Liver (tissue), 9 donors: ENCODE results near the gene BID. TPM values are rescaled to one million over a fixed set of nuclear protein-coding genes. Genes with fewer than 3 reads are reported as not detected.

ENCODE experiments used
- DNase-seq: peaks from one replicate; pipeline ENCODE4 v3.0.0-alpha.2; 2017; ENCODE audit warnings: low spot score
- H3K27ac ChIP-seq, 2 donors: one replicate each; pipeline ENCODE4 v1.7.0; 2013; ENCODE audit warnings: inconsistent platforms in 2 of 2, low read length in 2 of 2, control low read depth in 1 of 2, low read depth in 1 of 2, mild to moderate bottlenecking in 1 of 2
- H3K27me3 ChIP-seq, 4 donors: one replicate each; pipeline versions ENCODE4 v1.6.1 to v1.7.0; 2013; ENCODE audit warnings: low read length in 3 of 4, inconsistent platforms in 1 of 4, mild to moderate bottlenecking in 1 of 4, moderate library complexity in 1 of 4; ENCODE audit not compliant: control insufficient read depth in 4 of 4, insufficient read depth in 4 of 4
- H3K36me3 ChIP-seq, 4 donors: one replicate each; pipeline versions ENCODE4 v1.6.1 to v1.7.0; 2013; ENCODE audit warnings: low read length in 3 of 4, mild to moderate bottlenecking in 3 of 4, low read depth in 1 of 4, moderate library complexity in 1 of 4; ENCODE audit not compliant: control insufficient read depth in 4 of 4, insufficient read depth in 3 of 4
- H3K4me1 ChIP-seq, 4 donors: one replicate each; pipeline versions ENCODE4 v1.6.1 to v1.7.0; 2013; ENCODE audit warnings: low read length in 3 of 4, mild to moderate bottlenecking in 3 of 4, moderate library complexity in 1 of 4; ENCODE audit not compliant: control insufficient read depth in 4 of 4, insufficient read depth in 4 of 4
- H3K4me3 ChIP-seq, 3 donors: one replicate each; pipeline versions ENCODE4 v1.6.1 to v1.7.0; 2013; ENCODE audit warnings: low read length in 3 of 3, control low read depth in 1 of 3, low read depth in 1 of 3, mild to moderate bottlenecking in 1 of 3
- H3K9ac ChIP-seq, 2 donors: one replicate each; pipeline ENCODE4 v1.7.0; 2013; ENCODE audit warnings: low read length in 2 of 2, mild to moderate bottlenecking in 2 of 2, moderate library complexity in 2 of 2, control low read depth in 1 of 2, low read depth in 1 of 2
- H3K9me3 ChIP-seq, 4 donors: one replicate each; pipeline versions ENCODE4 v1.6.1 to v1.7.0; 2013; ENCODE audit warnings: low read length in 3 of 4; ENCODE audit not compliant: control insufficient read depth in 4 of 4
- CTCF ChIP-seq: fragments of 150-350 bp; IDR thresholded peaks from 2 replicates; pipeline ENCODE4 v1.5.1; 2017; ENCODE audit warnings: improper control_type of control experiment, low read depth, low read length; ENCODE audit not compliant: missing input control
- FOXA1 ChIP-seq: IDR thresholded peaks from 2 replicates; pipeline ENCODE4 v1.6.1; 2016; ENCODE audit warnings: antibody characterized with exemption
- FOXA2 ChIP-seq: IDR thresholded peaks from 2 replicates; pipeline ENCODE4 v1.6.1; 2016; ENCODE audit warnings: antibody characterized with exemption
- GABPA ChIP-seq, 2 donors: IDR thresholded peaks in 1 of 2; conservative IDR thresholded peaks in 1 of 2; 2 replicates each; pipeline ENCODE4 v1.6.1; 2016; ENCODE audit warnings: antibody characterized with exemption in 2 of 2, mild to moderate bottlenecking in 1 of 2, moderate library complexity in 1 of 2
- HNF4A ChIP-seq, 2 donors: conservative IDR thresholded peaks; 2 replicates each; pipeline ENCODE4 v1.6.1; 2016; ENCODE audit warnings: antibody characterized with exemption in 2 of 2, mild to moderate bottlenecking in 2 of 2
- HNF4G ChIP-seq: IDR thresholded peaks from 2 replicates; pipeline ENCODE4 v1.6.1; 2016; ENCODE audit warnings: antibody characterized with exemption
- JUND ChIP-seq, 2 donors: IDR thresholded peaks; 2 replicates each; pipeline ENCODE4 v1.6.1; 2016; ENCODE audit warnings: antibody characterized with exemption in 2 of 2
- NR2F2 ChIP-seq: IDR thresholded peaks from 2 replicates; pipeline ENCODE4 v1.6.1; 2016; ENCODE audit warnings: antibody characterized with exemption
- RAD21 ChIP-seq, 2 donors: IDR thresholded peaks; 2 replicates each; pipeline ENCODE4 v1.6.1; 2016; ENCODE audit warnings: antibody characterized with exemption in 2 of 2, mild to moderate bottlenecking in 2 of 2
- REST ChIP-seq: IDR thresholded peaks from 2 replicates; pipeline ENCODE4 v1.6.1; 2016; ENCODE audit warnings: antibody characterized with exemption, mild to moderate bottlenecking
- SP1 ChIP-seq: IDR thresholded peaks from 2 replicates; pipeline ENCODE4 v1.6.1; 2018; ENCODE audit warnings: antibody characterized with exemption, mild to moderate bottlenecking
- YY1 ChIP-seq: IDR thresholded peaks from 2 replicates; pipeline ENCODE4 v1.6.1; 2016; ENCODE audit warnings: antibody characterized with exemption, mild to moderate bottlenecking
- WGBS: extraction: QIAGEN DNeasy Blood & Tissue Kit; methylation state at CpG from one replicate; pipeline ENCODE4 v1.1.7; 2013; 5-methylcytosine and 5-hydroxymethylcytosine counted together
- polyA plus RNA-seq, 2 donors: library from polyadenylated mRNA; stranded (reverse) in 1 of 2; unstranded in 1 of 2; fragments of 200-250 nt in 1 of 2; fragments of >200 nt in 1 of 2; fragmentation: Nextera tagmentation in 1 of 2; extraction: Ambion mirVana in 1 of 2; gene quantifications; one replicate each; pipeline versions ENCODE4 v1.2.1 to v1.2.3, GENCODE V29; 2013 to 2015
- total RNA-seq, 2 donors: library from RNA; depleted of rRNA; stranded (reverse); fragments of >200 nt; gene quantifications; one replicate each; pipeline ENCODE4 v1.2.3, GENCODE V29; 2014
- TF ChIP-seq, protein P1 (sequence below): IDR thresholded peaks from 2 replicates; pipeline ENCODE4 v1.6.1; 2016; ENCODE audit warnings: antibody characterized with exemption
- TF ChIP-seq, protein P2 (sequence below): IDR thresholded peaks from 2 replicates; pipeline ENCODE4 v1.6.1; 2016; ENCODE audit warnings: antibody characterized with exemption
- donor health status: healthy.
- donor health status: healthy.
- donor health status: healthy.
- donor health status: healthy.
- donor health status: healthy.

Gene BID
- total and polyA plus RNA-seq, 4 donors, result 28.7 to 66.9 (median 52.6) TPM

GRCh38 chr22:17741866-17742526 lies 32.3 kb downstream of the BID start:
- TF ChIP-seq JUND (IDR thresholded peaks at IDR 0.05) (no peak), NR2F2 (no peak), FOXA1 (no peak), RAD21 (IDR thresholded peaks at IDR 0.05) (no peak), CTCF (no peak), FOXA2 (no peak), REST (no peak)
- TF ChIP-seq, protein P1, sequence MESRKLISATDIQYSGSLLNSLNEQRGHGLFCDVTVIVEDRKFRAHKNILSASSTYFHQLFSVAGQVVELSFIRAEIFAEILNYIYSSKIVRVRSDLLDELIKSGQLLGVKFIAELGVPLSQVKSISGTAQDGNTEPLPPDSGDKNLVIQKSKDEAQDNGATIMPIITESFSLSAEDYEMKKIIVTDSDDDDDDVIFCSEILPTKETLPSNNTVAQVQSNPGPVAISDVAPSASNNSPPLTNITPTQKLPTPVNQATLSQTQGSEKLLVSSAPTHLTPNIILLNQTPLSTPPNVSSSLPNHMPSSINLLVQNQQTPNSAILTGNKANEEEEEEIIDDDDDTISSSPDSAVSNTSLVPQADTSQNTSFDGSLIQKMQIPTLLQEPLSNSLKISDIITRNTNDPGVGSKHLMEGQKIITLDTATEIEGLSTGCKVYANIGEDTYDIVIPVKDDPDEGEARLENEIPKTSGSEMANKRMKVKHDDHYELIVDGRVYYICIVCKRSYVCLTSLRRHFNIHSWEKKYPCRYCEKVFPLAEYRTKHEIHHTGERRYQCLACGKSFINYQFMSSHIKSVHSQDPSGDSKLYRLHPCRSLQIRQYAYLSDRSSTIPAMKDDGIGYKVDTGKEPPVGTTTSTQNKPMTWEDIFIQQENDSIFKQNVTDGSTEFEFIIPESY, result no peak
- Histone ChIP-seq H3K4me3 (no peak overlapping the region), H3K27me3 (no peaks in the 10 kb centered on the region), H3K4me1 (peaks cover 0 to 12% (median 3%) of the 10 kb centered on the region in 4 donors), H3K27ac (no peak overlapping the region), H3K9me3 (no peaks in the 10 kb centered on the region), H3K9ac (no peak overlapping the region), H3K36me3 (peaks cover 0 to 19% (median 10%) of the 10 kb centered on the region in 4 donors)
- DNase-seq, result no peak
- 76% methylated on average over 18 of the region's 18 CpGs for WGBS

GRCh38 chr22:17739196-17739975 lies 34.9 kb downstream of the BID start:
- no peak overlapping the region for H3K9ac ChIP-seq
- WGBS, result 93% methylated on average over 36 of the region's 36 CpGs
- no peak overlapping the region for H3K4me3 ChIP-seq
- DNase-seq, result no peak
- TF ChIP-seq FOXA2, result no peak
- TF ChIP-seq JUND (IDR thresholded peaks at IDR 0.05), result no peak
- no peak for TF ChIP-seq HNF4A (conservative IDR thresholded peaks at IDR 0.05)
- TF ChIP-seq SP1, result no peak
- TF ChIP-seq, protein P2, sequence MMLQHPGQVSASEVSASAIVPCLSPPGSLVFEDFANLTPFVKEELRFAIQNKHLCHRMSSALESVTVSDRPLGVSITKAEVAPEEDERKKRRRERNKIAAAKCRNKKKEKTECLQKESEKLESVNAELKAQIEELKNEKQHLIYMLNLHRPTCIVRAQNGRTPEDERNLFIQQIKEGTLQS, result no peak
- no peak for TF ChIP-seq RAD21 (IDR thresholded peaks at IDR 0.05)
- no peak for TF ChIP-seq GABPA (IDR thresholded peaks at IDR 0.05 in 1 of 2, conservative IDR thresholded peaks at IDR 0.05 in 1 of 2)
- TF ChIP-seq HNF4G, result no peak
- no peak for TF ChIP-seq FOXA1
- no peak for TF ChIP-seq YY1
- H3K9me3 ChIP-seq, result no peaks in the 10 kb centered on the region
- H3K27me3 ChIP-seq, result no peaks in the 10 kb centered on the region
- peaks cover 0 to 29% (median 20%) of the 10 kb centered on the region in 4 donors for H3K36me3 ChIP-seq
- peaks cover 0 to 12% (median 3%) of the 10 kb centered on the region in 4 donors for H3K4me1 ChIP-seq
- H3K27ac ChIP-seq, result no peak overlapping the region
